ENCODE results near the gene RAB40C. TPM values are rescaled to one million over a fixed set of nuclear protein-coding genes. Genes with fewer than 3 reads are reported as not detected.

Gene RAB40C
- total RNA-seq, 1 donor from 2014 or later = 14.8 TPM

GRCh38 chr16:632486-633335 lies 42.8 kb downstream of the RAB40C start:
- no peak for DNase-seq

DNA sequence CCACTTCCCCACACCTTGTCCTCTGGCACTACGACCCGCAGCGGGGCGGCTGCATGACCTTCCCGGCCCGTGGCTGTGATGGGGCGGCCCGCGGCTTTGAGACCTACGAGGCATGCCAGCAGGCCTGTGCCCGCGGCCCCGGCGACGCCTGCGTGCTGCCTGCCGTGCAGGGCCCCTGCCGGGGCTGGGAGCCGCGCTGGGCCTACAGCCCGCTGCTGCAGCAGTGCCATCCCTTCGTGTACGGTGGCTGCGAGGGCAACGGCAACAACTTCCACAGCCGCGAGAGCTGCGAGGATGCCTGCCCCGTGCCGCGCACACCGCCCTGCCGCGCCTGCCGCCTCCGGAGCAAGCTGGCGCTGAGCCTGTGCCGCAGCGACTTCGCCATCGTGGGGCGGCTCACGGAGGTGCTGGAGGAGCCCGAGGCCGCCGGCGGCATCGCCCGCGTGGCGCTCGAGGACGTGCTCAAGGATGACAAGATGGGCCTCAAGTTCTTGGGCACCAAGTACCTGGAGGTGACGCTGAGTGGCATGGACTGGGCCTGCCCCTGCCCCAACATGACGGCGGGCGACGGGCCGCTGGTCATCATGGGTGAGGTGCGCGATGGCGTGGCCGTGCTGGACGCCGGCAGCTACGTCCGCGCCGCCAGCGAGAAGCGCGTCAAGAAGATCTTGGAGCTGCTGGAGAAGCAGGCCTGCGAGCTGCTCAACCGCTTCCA lies 43.6 kb downstream of the RAB40C start:
- DNase-seq = no peak

GRCh38 chr16:634051-634670 lies 44.3 kb downstream of the RAB40C start:
- DNase-seq = no peak

GRCh38 chr16:634996-635395 lies 45.1 kb downstream of the RAB40C start:
- DNase-seq = no peak

DNA sequence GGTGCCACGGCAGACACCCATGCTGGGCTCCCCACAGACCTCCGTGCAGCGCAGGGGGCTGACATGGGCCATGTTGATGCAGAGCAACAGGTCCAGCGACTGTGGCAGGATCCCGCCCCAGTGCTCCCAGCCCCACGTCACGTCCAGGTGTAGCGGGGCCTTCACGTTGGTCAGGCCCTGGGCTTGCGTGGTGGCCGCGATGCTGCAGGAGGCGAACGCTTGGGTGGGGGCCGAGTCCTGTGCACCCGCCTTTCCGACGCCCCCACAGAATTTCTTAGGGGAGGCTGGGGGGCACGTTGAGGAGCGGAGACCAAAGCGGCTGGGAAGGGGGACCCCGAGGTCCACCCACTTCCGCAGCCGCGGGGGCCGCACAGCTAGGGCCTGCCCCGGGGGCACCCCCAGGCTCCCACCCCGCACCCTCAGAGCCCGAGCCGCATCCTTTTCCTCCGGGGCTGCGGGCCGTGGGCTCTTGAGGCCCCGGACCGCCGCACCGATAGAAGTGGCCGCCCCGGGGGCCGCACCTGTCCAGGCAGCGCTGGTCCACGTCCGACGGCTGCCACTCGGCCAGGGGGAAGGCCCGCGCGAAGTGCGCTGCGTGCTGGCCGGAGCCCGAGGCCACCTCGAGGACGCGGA lies 45.8 kb downstream of the RAB40C start:
- no peak for DNase-seq

- peak; percentile 92 for DNase-seq
Measured at GRCh38 chr16:636206-637080, 46.6 kb downstream of the RAB40C start, which contains the start of gene METTL26. Gene METTL26, minus strand, starts transcription at chr16:636305. Its CDS starts 15 bp downstream, at chr16:636290.

- DNase-seq = peak; percentile 92
Measured at GRCh38 chr16:637081-638018, 47.5 kb downstream of the RAB40C start.

- no peak for DNase-seq
Measured at GRCh38 chr16:638034-638543, 48.2 kb downstream of the RAB40C start.

- DNase-seq = no peak
Measured at GRCh38 chr16:638836-639235, 49.0 kb downstream of the RAB40C start.

DNA sequence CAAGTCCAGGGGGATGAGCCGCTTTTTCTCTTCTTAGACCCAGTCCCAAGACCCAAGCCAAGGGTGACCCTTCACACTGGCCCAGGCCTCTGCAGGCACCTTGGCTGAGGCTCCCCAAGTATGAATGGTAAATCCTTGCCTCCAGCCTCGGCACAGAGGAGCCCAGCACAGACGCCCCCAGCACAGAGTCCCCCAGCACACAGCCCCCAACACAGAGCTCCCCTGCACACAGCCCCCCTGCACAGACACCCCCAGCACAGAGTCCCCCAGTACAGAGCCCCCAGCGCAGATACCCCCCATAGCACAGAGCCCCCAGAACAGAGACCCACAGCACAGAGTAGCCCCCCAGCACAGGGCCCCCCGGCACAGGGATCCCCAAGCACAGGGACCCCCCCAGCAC lies 50.7 kb downstream of the RAB40C start:
- DNase-seq = no peak

- DNase-seq = peak; percentile 30
Measured at GRCh38 chr16:641326-642188, 51.7 kb downstream of the RAB40C start, which contains the start of gene MCRIP2. Gene MCRIP2, plus strand, starts transcription at chr16:641828. Its CDS starts 164 bp downstream, at chr16:641992.

DNA sequence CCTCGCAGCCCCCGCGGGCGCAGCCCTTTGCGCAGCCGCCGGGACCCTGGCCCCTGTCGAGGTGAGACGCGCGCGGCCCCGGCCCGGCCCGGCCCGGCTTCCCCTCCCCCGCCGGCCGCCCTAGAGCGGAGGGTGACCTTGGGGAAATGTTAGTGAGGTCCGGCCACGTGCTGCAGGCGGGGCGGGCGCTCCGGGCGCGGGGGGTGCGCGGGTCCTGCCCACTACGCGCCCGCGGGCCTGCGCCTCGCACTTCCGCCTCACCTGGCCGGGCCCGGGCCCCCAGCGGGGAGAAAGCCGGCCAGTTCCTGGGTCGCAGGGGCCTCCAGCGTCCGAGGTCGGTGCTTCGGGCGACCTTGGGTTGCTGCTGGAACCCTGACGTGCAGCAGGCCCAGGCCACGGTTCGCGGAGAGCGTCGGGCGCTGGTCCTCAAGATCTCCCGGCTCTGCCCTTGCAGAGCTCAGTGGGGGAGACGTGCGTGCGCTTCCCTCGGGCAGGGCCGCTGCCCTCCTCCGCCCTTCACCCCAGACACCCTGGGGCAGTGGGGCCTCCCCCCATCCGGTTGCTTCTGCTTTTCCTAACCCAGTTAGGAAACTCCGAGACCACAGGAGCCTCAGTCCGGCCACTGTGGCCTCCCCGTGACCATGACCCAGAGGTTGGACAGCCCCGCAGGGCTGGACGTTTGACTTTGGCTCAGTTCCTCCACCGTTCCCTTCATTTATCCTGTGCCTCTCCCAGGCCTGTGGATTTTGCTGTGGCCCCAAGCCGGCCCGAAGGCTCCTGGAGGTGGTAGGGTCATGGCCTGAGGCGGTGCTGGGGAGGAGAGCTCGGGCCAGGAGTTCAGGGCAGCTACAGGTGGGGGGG lies 52.6 kb downstream of the RAB40C start:
- no peak for DNase-seq

GRCh38 chr16:643050-643368 lies 53.1 kb downstream of the RAB40C start:
- no peak for DNase-seq

- DNase-seq = no peak
Measured at GRCh38 chr16:644556-644955, 54.7 kb downstream of the RAB40C start.

- no peak for DNase-seq
Measured at GRCh38 chr16:645852-646678, 56.2 kb downstream of the RAB40C start.

- no peak for DNase-seq
Measured at GRCh38 chr16:646679-647172, 56.9 kb downstream of the RAB40C start.

All from skin of body (tissue), 2 donors.